Kidney tubule cell (primary cell): ENCODE measurements around the gene CTSK.
A peak's percentile ranks its signal among the peaks of the same experiment; 100 is the strongest.
"Not testable (repeated sequence)": the region's sequence is repeated elsewhere in the genome, so short reads cannot be mapped to it uniquely, and the experiment has no call there.

Source experiments
- DNase-seq: peaks from one replicate; pipeline ENCODE4 v3.0.0-alpha.2; 2018; ENCODE audit warnings: low spot score

The CTSK gene

GRCh38 chr1:150805899-150806298 is 2.2 kb downstream of the CTSK start:
- no peak for DNase-seq

GRCh38 chr1:150804671-150805070 is 3.4 kb downstream of the CTSK start:
- DNase-seq: no peak

GRCh38 chr1:150799089-150799488 is 9.0 kb downstream of the CTSK start:
- DNase-seq: no peak

GRCh38 chr1:150798525-150798924 is 9.5 kb downstream of the CTSK start:
- DNase-seq: no peak

GRCh38 chr1:150796374-150796773 is 11.7 kb downstream of the CTSK start:
- no peak for DNase-seq

- DNase-seq: not testable (repeated sequence)
Measured at GRCh38 chr1:150793778-150794177, 14.3 kb downstream of the CTSK start.

- DNase-seq: no peak
Measured at GRCh38 chr1:150793221-150793620, 14.8 kb downstream of the CTSK start.

- DNase-seq: no peak
Measured at GRCh38 chr1:150791585-150791984, 16.5 kb downstream of the CTSK start.

GRCh38 chr1:150789396-150789795 is 18.7 kb downstream of the CTSK start:
- DNase-seq: no peak

GRCh38 chr1:150788946-150789345 is 19.1 kb downstream of the CTSK start:
- no peak for DNase-seq

GRCh38 chr1:150787455-150787854 is 20.6 kb downstream of the CTSK start:
- no peak for DNase-seq

- no peak for DNase-seq
Measured at GRCh38 chr1:150780510-150780909, 27.6 kb downstream of the CTSK start.

GRCh38 chr1:150778409-150778808 is 29.7 kb downstream of the CTSK start:
- DNase-seq: no peak

GRCh38 chr1:150777544-150777943 is 30.5 kb downstream of the CTSK start:
- no peak for DNase-seq

GRCh38 chr1:150775931-150776505 is 32.0 kb downstream of the CTSK start:
- DNase-seq: not testable (repeated sequence)

- no peak for DNase-seq
Measured at GRCh38 chr1:150775276-150775675, 32.8 kb downstream of the CTSK start.

GRCh38 chr1:150772326-150772725 is 35.7 kb downstream of the CTSK start:
- DNase-seq: no peak

GRCh38 chr1:150767704-150768103 is 40.4 kb downstream of the CTSK start:
- DNase-seq: not testable (repeated sequence)

GRCh38 chr1:150765977-150766301 is 42.1 kb downstream of the CTSK start:
- not testable (repeated sequence) for DNase-seq

- peak; percentile 76 for DNase-seq
Measured at GRCh38 chr1:150765296-150765976, 42.6 kb downstream of the CTSK start, which contains the start of gene CTSS. TSS of gene CTSS (minus strand) at chr1:150765778. CDS start at chr1:150764763, 1,015 bp downstream.

GRCh38 chr1:150764617-150765101 is 43.4 kb downstream of the CTSK start:
- DNase-seq: peak; percentile 82

GRCh38 chr1:150763018-150763417 is 45.0 kb downstream of the CTSK start:
- no peak for DNase-seq

GRCh38 chr1:150762552-150762951 is 45.5 kb downstream of the CTSK start:
- DNase-seq: no peak

GRCh38 chr1:150761801-150762200 is 46.3 kb downstream of the CTSK start:
- DNase-seq: no peak
